Measurements from ENCODE around the gene NFAM1. TPM values are rescaled to one million over a fixed set of nuclear protein-coding genes. Genes with fewer than 3 reads are reported as not detected.
A peak's percentile ranks its signal among the peaks of the same experiment; 100 is the strongest.

NFAM1 gene
- total RNA-seq, 4 donors from 2014 or later = 0.26 to 1.1 (median 0.64) TPM; not detected in 1

GRCh38 chr22:42439821-42440674 is 7.8 kb upstream of the NFAM1 start:
- H3K4me3 ChIP-seq = no peak overlapping the region
- no peak overlapping the region for H3K27ac ChIP-seq
- intact Hi-C loops (cut with DNase I; ENCODE audit: low total_unique reads) = no loop called here
- H3K9me3 ChIP-seq = no peaks in the 10 kb centered on the region
- no peaks in the 10 kb centered on the region for H3K27me3 ChIP-seq
- TF ChIP-seq CTCF (IDR thresholded peaks at IDR 0.05) = no peak
- no peak for TF ChIP-seq POLR2A (IDR thresholded peaks at IDR 0.05)
- H3K4me1 ChIP-seq = peaks cover 0 to 6% of the 10 kb centered on the region in 2 donors
- DNase-seq = peak; percentile 25 to 38
- H3K36me3 ChIP-seq = no peaks in the 10 kb centered on the region

- Histone ChIP-seq H3K4me1 (peaks cover 0 to 6% of the 10 kb centered on the region in 2 donors), H3K9me3 (no peaks in the 10 kb centered on the region), H3K27ac (no peak overlapping the region), H3K27me3 (no peaks in the 10 kb centered on the region), H3K4me3 (no peak overlapping the region), H3K36me3 (no peaks in the 10 kb centered on the region)
- no peak for DNase-seq
- TF ChIP-seq POLR2A (IDR thresholded peaks at IDR 0.05) (no peak), CTCF (IDR thresholded peaks at IDR 0.05) (no peak)
- intact Hi-C loops (cut with DNase I; ENCODE audit: low total_unique reads) = no loop called here
Measured at GRCh38 chr22:42439021-42439567, 6.9 kb upstream of the NFAM1 start.

GRCh38 chr22:42438293-42438650 is 6.1 kb upstream of the NFAM1 start:
- Histone ChIP-seq H3K27ac (no peak overlapping the region), H3K4me1 (peaks cover 0 to 6% of the 10 kb centered on the region in 2 donors), H3K9me3 (no peaks in the 10 kb centered on the region), H3K36me3 (no peaks in the 10 kb centered on the region), H3K4me3 (no peak overlapping the region), H3K27me3 (no peaks in the 10 kb centered on the region)
- TF ChIP-seq CTCF (IDR thresholded peaks at IDR 0.05) (no peak), POLR2A (IDR thresholded peaks at IDR 0.05) (no peak)
- intact Hi-C loops (cut with DNase I; ENCODE audit: low total_unique reads) = no loop called here
- no peak for DNase-seq

- H3K4me3 ChIP-seq = peak overlapping the region; percentile 24 to 25
- H3K9me3 ChIP-seq = no peaks in the 10 kb centered on the region
- peak; percentile 70 to 75 for DNase-seq
- no peaks in the 10 kb centered on the region for H3K27me3 ChIP-seq
- TF ChIP-seq CTCF (IDR thresholded peaks at IDR 0.05) = peak; percentile 96 to 99 (median 96)
- TF ChIP-seq POLR2A (IDR thresholded peaks at IDR 0.05) = no peak
- H3K4me1 ChIP-seq = peaks cover 0 to 6% of the 10 kb centered on the region in 2 donors
- H3K36me3 ChIP-seq = no peaks in the 10 kb centered on the region
- intact Hi-C loops (cut with DNase I; ENCODE audit: low total_unique reads) = loop anchor here (2.0 kb wide), 1 partner anchor 269 kb away; no protein-coding TSS in a partner anchor
- H3K27ac ChIP-seq = no peak overlapping the region
Measured at GRCh38 chr22:42437488-42438292, 5.5 kb upstream of the NFAM1 start.

Measured in uterus (tissue), 4 donors.